GM23248 (cell line): ENCODE measurements around the gene ACAP2. TPM values are rescaled to one million over a fixed set of nuclear protein-coding genes. Genes with fewer than 3 reads are reported as not detected.

Source experiments
- DNase-seq: peaks from one replicate; pipeline ENCODE4 v3.0.0-alpha.2; 2015
- H2AFZ ChIP-seq: fragments of 200-600 bp; sonication (generic); 2 replicates; pipeline ENCODE4 v1.6.1; 2016; ENCODE audit warnings: antibody characterized with exemption
- H3F3A ChIP-seq: fragments of 200-600 bp; sonication (generic); 2 replicates; pipeline ENCODE4 v1.6.1; 2016; ENCODE audit warnings: mild to moderate bottlenecking, antibody characterized with exemption, mixed run types; ENCODE audit not compliant: insufficient read depth
- H3K27ac ChIP-seq: fragments of 200-600 bp; sonication (generic); 2 replicates; pipeline ENCODE4 v1.5.1; 2016; ENCODE audit warnings: mild to moderate bottlenecking
- H3K27me3 ChIP-seq: fragments of 200-600 bp; sonication (generic); replicated peaks from 2 replicates; pipeline ENCODE4 v1.6.1; 2016; ENCODE audit warnings: mild to moderate bottlenecking; ENCODE audit not compliant: insufficient read depth
- H3K36me3 ChIP-seq: fragments of 200-600 bp; sonication (generic); 2 replicates; pipeline ENCODE4 v1.6.1; 2016; ENCODE audit warnings: low read depth, mild to moderate bottlenecking
- H3K4me1 ChIP-seq: fragments of 200-600 bp; sonication (generic); 2 replicates; pipeline ENCODE4 v1.6.1; 2016; ENCODE audit warnings: mild to moderate bottlenecking; ENCODE audit not compliant: insufficient read depth
- H3K4me2 ChIP-seq: fragments of 200-600 bp; sonication (generic); one replicate; pipeline ENCODE4 v1.6.1; 2016; ENCODE audit warnings: mild to moderate bottlenecking; ENCODE audit not compliant: unreplicated experiment
- H3K4me3 ChIP-seq: fragments of 200-600 bp; sonication (generic); 2 replicates; pipeline ENCODE4 v1.5.1; 2016; ENCODE audit warnings: mild to moderate bottlenecking
- H3K79me2 ChIP-seq: fragments of 200-600 bp; sonication (generic); 2 replicates; pipeline ENCODE4 v1.6.1; 2016; ENCODE audit warnings: mild to moderate bottlenecking; ENCODE audit not compliant: insufficient read depth
- H3K9ac ChIP-seq: fragments of 200-600 bp; sonication (generic); 2 replicates; pipeline ENCODE4 v1.6.1; 2016; ENCODE audit warnings: mild to moderate bottlenecking
- H3K9me2 ChIP-seq: fragments of 200-600 bp; sonication (generic); 2 replicates; pipeline ENCODE4 v1.6.1; 2016; ENCODE audit warnings: mixed run types, mild to moderate bottlenecking, moderate library complexity; ENCODE audit not compliant: insufficient read depth
- H3K9me3 ChIP-seq: fragments of 200-600 bp; sonication (generic); one replicate; pipeline ENCODE4 v1.6.1; 2017; ENCODE audit warnings: low read depth
- H4K20me1 ChIP-seq: fragments of 200-600 bp; sonication (generic); 2 replicates; pipeline ENCODE4 v1.6.0; 2016; ENCODE audit not compliant: insufficient read depth
- EZH2 ChIP-seq: fragments of 200-600 bp; sonication (generic); IDR thresholded peaks from 2 replicates; pipeline ENCODE4 v1.6.1; 2018; ENCODE audit warnings: antibody characterized with exemption, mild to moderate bottlenecking; ENCODE audit not compliant: insufficient read depth, poor library complexity, severe bottlenecking
- EZH2phosphoT487 ChIP-seq: fragments of 200-600 bp; sonication (generic); IDR thresholded peaks from 2 replicates; pipeline ENCODE4 v1.6.1; 2018; ENCODE audit warnings: antibody characterized with exemption, moderate library complexity, mild to moderate bottlenecking, low read depth; ENCODE audit not compliant: insufficient read depth
- WGBS, 2 experiments: methylation state at CpG; one replicate each; pipeline ENCODE4 v1.1.6; 2015 to 2017; ENCODE audit warnings: low lambda C conversion rate in 2 of 2, low coverage in 1 of 2; ENCODE audit errors: missing lambda C conversion rate in 2 of 2; 5-methylcytosine and 5-hydroxymethylcytosine counted together
- in situ Hi-C: fragments of 300-500 bp; cut with MboI; formaldehyde crosslinking; loops from 2 replicates; pipeline ENCODE4 v1.15.0; 2020
- polyA plus RNA-seq: library from polyadenylated mRNA; unstranded; fragments of >200 nt; fragmentation: Nextera tagmentation; extraction: Ambion mirVana; gene quantifications from 2 replicates; pipeline ENCODE4 v1.2.1, GENCODE V29; 2016
- total RNA-seq: library from RNA; depleted of rRNA; stranded (reverse); fragments of >200 nt; shearing (Covaris generic); gene quantifications from 2 replicates; pipeline ENCODE4 v1.2.3, GENCODE V29; 2014

Gene ACAP2
- total and polyA plus RNA-seq, 2 experiments from 2014 or later, result 47.8 to 49.9 TPM

DNA sequence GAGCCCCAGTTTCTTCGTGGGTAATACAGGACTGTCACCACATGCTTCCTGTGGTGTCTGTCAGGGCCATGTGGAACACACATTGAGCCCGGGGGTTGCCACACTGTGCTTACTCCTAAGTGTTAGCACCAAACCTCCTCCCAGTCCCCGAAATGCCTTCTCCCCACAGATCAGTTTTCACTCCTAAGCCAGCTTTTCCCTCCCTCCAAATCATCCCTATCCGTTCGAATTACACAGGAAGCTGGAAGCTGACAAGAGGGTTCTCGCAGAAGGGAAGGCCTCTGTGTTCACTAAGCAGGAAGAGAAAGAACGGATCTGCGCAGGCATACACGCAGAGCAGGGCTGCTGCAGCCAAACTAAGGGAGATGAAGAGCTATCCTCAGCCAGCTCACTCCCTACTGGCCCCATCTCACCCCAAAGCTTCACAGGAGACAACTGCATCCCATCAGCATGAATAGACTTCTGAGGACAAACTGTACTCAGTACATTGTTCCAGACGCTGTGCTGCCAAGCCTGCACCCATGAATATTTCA, 204.2 kb downstream of the ACAP2 start:
- 27 to 38% methylated on average over 10 of the region's 10 CpGs for WGBS, 2 experiments
- no peak for TF ChIP-seq EZH2phosphoT487
- no peak for TF ChIP-seq EZH2
- peak overlapping the region; percentile 0 for H3K4me2 ChIP-seq
- peak overlapping the region; percentile 45 for H3K9ac ChIP-seq
- no peak overlapping the region for H3K4me3 ChIP-seq
- no peaks in the 10 kb centered on the region for H3F3A ChIP-seq
- in situ Hi-C loops, result no loop called here
- peaks cover 29% of the 10 kb centered on the region; the same call in 1 of the 2 replicates for H3K79me2 ChIP-seq
- H3K36me3 ChIP-seq, result no peaks in the 10 kb centered on the region
- H3K27me3 ChIP-seq, result no peaks in the 10 kb centered on the region
- no peaks in the 10 kb centered on the region for H3K9me2 ChIP-seq
- peak; percentile 46 for DNase-seq
- 0 out of 2 replicates have a peak overlapping the region, but pooled peaks have one; percentile 13 for H3K27ac ChIP-seq
- no peaks in the 10 kb centered on the region for H4K20me1 ChIP-seq
- H3K4me1 ChIP-seq, result peaks cover 7% of the 10 kb centered on the region; the same call in 1 of the 2 replicates
- H2AFZ ChIP-seq, result peak overlapping the region; percentile 56
- no peaks in the 10 kb centered on the region for H3K9me3 ChIP-seq

- Histone ChIP-seq H3K4me1 (peaks cover 7% of the 10 kb centered on the region; the same call in 1 of the 2 replicates), H3K9me3 (no peaks in the 10 kb centered on the region), H3K4me3 (no peak overlapping the region), H3K79me2 (0 out of 2 replicates have a peak, but pooled peaks cover 25% of the 10 kb centered on the region), H3K36me3 (no peaks in the 10 kb centered on the region), H3K27me3 (no peaks in the 10 kb centered on the region), H3F3A (no peaks in the 10 kb centered on the region), H4K20me1 (no peaks in the 10 kb centered on the region), H3K9me2 (no peaks in the 10 kb centered on the region), H2AFZ (peak overlapping the region; percentile 56), H3K9ac (peak overlapping the region; percentile 45), H3K4me2 (peak overlapping the region; percentile 0), H3K27ac (0 out of 2 replicates have a peak overlapping the region, but pooled peaks have one; percentile 13)
- 81% methylated on average over 12 of the region's 12 CpGs for WGBS, 2 experiments
- in situ Hi-C loops, result no loop called here
- DNase-seq, result peak; percentile 27
- no peak for TF ChIP-seq EZH2
These were observed 204.7 kb downstream of the ACAP2 start for GRCh38 chr3:195238081-195238571.

DNA sequence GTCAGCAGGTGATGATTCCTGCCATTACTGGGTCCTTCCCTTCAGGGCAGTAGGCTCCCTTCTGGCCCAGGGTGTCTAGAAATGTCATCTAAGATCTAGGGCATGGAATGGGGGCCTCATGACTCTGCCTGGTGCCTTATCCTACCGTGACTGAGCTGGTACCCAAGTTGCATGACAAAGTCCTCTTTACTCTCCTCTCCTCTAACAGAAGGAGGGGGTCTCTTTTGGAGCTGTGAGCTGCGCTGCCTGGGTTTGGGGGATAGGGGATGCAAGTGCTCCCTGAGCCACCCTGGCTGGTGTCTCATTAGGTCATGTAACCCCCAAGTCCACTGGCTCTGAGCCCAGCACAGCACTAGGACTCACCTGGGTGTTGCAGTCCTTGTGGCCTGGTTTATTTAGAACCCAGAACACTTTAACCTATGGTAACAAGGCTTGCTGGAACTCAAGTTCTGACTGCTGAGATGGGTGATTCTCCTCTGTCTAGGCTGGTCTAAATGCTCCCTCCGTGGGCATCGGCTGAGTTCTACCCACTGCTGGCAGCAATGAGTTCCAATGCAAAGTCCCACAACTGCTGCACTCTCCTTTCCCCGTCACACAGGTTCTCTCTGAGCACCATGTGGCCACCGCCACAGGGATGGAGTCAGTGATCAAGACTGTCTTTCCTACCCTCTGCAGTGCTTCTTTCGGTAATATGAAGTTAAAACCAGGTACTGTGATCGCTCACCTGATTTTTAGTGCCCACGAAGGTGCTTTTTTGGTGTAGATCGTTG, 205.8 kb downstream of the ACAP2 start:
- H3K36me3 ChIP-seq, result no peaks in the 10 kb centered on the region
- H3K4me2 ChIP-seq, result no peak overlapping the region
- H3F3A ChIP-seq, result no peaks in the 10 kb centered on the region
- H3K9ac ChIP-seq, result no peak overlapping the region
- 97 to 99% methylated on average over 9 to 10 of the region's 10 CpGs for WGBS, 2 experiments
- in situ Hi-C loops, result no loop called here
- no peak overlapping the region for H3K27ac ChIP-seq
- TF ChIP-seq EZH2, result no peak
- no peak for TF ChIP-seq EZH2phosphoT487
- H3K9me2 ChIP-seq, result no peaks in the 10 kb centered on the region
- DNase-seq, result no peak
- H3K4me3 ChIP-seq, result no peak overlapping the region
- H3K4me1 ChIP-seq, result peaks cover 7% of the 10 kb centered on the region; the same call in 1 of the 2 replicates
- H2AFZ ChIP-seq, result no peak overlapping the region
- H3K79me2 ChIP-seq, result 0 out of 2 replicates have a peak, but pooled peaks cover 17% of the 10 kb centered on the region
- H3K9me3 ChIP-seq, result no peaks in the 10 kb centered on the region
- no peaks in the 10 kb centered on the region for H4K20me1 ChIP-seq
- H3K27me3 ChIP-seq, result no peaks in the 10 kb centered on the region

GRCh38 chr3:195236076-195236798, 206.6 kb downstream of the ACAP2 start:
- Histone ChIP-seq H3K9ac (no peak overlapping the region), H2AFZ (no peak overlapping the region), H3F3A (no peaks in the 10 kb centered on the region), H3K4me2 (no peak overlapping the region), H3K36me3 (no peaks in the 10 kb centered on the region), H3K4me3 (no peak overlapping the region), H4K20me1 (no peaks in the 10 kb centered on the region), H3K4me1 (peaks cover 7% of the 10 kb centered on the region; the same call in 1 of the 2 replicates), H3K9me2 (no peaks in the 10 kb centered on the region), H3K27me3 (no peaks in the 10 kb centered on the region), H3K27ac (no peak overlapping the region), H3K9me3 (no peaks in the 10 kb centered on the region), H3K79me2 (0 out of 2 replicates have a peak, but pooled peaks cover 10% of the 10 kb centered on the region)
- WGBS, 2 experiments, result 90 to 93% methylated on average over 5 of the region's 5 CpGs
- TF ChIP-seq EZH2phosphoT487 (no peak), EZH2 (no peak)
- DNase-seq, result no peak
- in situ Hi-C loops, result no loop called here
